ENCODE data around the gene VN1R5. TPM values are rescaled to one million over a fixed set of nuclear protein-coding genes. Genes with fewer than 3 reads are reported as not detected.

VN1R5 gene
- total RNA-seq, 4 donors from 2014 or later, result not detected

DNA sequence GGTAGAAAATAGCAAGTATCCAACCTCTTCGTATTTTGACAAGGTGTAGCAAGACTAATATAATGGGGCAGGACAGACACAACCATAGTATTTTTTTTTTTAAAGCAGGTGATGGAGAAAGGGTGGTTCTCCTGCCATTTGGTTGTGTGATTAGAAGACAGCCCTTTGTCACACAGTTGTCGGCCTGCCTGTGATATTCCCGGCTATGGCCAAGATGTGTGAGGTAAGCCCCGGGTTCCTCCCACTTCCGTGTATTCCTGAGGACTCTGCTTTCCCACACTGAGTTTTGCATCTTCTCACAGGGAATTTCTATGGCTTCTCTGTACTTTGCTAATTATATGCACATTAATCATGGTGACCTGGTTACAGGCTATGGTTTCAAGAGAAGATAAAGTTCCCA is 39.9 kb downstream of the VN1R5 start:
- no peaks in the 10 kb centered on the region for H3K4me1 ChIP-seq
- 59 to 66% methylated on average over 5 of the region's 5 CpGs for WGBS, 2 donors
- no peak overlapping the region for H3K4me3 ChIP-seq
- peaks cover 0 to 20% (median 0%) of the 10 kb centered on the region in 3 donors for H3K36me3 ChIP-seq
- H3K27me3 ChIP-seq, result no peaks in the 10 kb centered on the region
- no peak overlapping the region for H3K27ac ChIP-seq
- no peaks in the 10 kb centered on the region for H3K9me3 ChIP-seq
- intact Hi-C loops (cut with DNase I), result no loop called here
- no peak for DNase-seq
- TF ChIP-seq, protein P1, sequence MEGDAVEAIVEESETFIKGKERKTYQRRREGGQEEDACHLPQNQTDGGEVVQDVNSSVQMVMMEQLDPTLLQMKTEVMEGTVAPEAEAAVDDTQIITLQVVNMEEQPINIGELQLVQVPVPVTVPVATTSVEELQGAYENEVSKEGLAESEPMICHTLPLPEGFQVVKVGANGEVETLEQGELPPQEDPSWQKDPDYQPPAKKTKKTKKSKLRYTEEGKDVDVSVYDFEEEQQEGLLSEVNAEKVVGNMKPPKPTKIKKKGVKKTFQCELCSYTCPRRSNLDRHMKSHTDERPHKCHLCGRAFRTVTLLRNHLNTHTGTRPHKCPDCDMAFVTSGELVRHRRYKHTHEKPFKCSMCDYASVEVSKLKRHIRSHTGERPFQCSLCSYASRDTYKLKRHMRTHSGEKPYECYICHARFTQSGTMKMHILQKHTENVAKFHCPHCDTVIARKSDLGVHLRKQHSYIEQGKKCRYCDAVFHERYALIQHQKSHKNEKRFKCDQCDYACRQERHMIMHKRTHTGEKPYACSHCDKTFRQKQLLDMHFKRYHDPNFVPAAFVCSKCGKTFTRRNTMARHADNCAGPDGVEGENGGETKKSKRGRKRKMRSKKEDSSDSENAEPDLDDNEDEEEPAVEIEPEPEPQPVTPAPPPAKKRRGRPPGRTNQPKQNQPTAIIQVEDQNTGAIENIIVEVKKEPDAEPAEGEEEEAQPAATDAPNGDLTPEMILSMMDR (IDR thresholded peaks at IDR 0.05), result no peak
- TF ChIP-seq POLR2A (IDR thresholded peaks at IDR 0.05), result no peak

DNA sequence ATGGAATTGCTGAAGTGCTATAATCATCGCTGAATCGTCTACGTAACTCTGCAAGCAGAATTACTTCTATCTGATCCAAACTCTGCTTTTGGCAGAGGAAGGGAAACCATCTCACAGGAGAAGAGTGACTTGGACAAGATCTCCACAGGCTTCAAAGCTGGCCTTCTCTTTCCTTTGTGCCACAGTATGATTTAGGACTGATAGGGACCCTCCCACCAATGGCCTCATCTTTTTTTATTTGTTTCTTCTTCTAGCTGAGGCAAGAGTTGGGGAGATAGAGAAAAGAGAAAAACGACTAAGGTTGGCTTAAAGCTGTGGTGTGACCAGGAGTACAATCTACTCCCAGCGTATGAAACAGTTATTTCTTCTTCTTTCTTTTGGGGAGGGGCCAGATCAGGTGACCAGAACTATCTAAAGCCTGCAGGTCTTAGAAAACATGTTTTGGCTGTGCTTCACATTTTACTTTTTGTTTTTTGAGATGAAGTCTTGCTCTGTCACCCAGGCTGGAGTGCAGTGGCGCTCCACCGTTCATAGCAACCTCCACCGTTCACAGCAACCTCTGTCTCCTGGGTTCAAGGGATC is 40.8 kb downstream of the VN1R5 start:
- intact Hi-C loops (cut with DNase I), result no loop called here
- no peak for DNase-seq
- WGBS, 2 donors, result 84 to 93% methylated on average over 8 of the region's 8 CpGs

DNA sequence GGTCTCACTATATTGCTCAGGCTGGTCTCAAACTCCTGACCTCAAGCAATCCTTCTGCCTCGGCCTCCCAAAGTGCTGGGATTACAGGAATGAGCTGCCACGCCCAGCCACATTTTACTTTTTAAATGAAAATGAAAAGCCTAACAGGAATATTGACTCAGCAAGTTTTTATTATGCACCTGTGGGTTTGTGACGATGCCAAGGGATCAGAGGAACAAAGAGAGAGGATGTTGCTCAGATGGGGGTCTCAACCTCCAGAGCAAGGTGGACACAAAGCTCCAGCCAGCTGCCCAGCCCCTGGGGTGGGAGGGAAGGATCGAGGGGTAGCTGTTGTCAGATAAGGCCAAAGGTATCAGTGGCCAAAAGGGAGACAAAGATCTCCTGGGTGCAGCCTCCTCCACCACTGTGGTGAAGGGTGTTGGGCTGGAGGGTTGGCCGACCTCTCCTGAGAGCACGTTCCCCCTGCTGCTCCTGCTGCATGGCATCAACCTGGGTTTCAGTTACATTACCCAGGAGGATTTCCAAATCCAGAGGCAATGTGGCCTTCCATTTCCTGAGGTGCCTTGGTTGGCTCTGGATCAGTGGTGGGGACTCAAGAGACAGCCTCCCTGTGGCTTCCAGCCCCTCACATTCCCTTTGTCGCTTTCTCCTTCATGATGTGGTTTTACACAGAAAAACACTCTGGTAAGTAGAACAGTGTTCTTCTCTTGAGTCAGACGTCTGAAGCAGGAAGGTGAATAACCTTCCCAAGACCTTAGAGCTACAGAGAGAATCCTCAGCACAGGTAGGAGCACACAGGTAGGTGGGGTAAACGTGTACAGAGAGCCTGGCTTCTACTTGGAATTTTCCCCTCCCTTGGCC is 41.6 kb downstream of the VN1R5 start:
- DNase-seq, result no peak
- TF ChIP-seq, protein P1 (IDR thresholded peaks at IDR 0.05), result no peak
- TF ChIP-seq POLR2A (IDR thresholded peaks at IDR 0.05), result no peak
- intact Hi-C loops (cut with DNase I), result no loop called here
- H3K36me3 ChIP-seq, result peaks cover 0 to 38% (median 0%) of the 10 kb centered on the region in 3 donors
- 60 to 80% methylated on average over 6 to 9 of the region's 9 CpGs for WGBS, 2 donors
- H3K27ac ChIP-seq, result no peak overlapping the region
- H3K9me3 ChIP-seq, result no peaks in the 10 kb centered on the region
- H3K27me3 ChIP-seq, result no peaks in the 10 kb centered on the region
- no peaks in the 10 kb centered on the region for H3K4me1 ChIP-seq
- no peak overlapping the region for H3K4me3 ChIP-seq

More for the DNA sequence above, 40.8 kb downstream of the VN1R5 start:
- Histone ChIP-seq H3K36me3 (peaks cover 0 to 30% (median 0%) of the 10 kb centered on the region in 3 donors), H3K9me3 (no peaks in the 10 kb centered on the region), H3K27ac (no peak overlapping the region), H3K4me3 (no peak overlapping the region), H3K27me3 (no peaks in the 10 kb centered on the region), H3K4me1 (no peaks in the 10 kb centered on the region)
- no peak for TF ChIP-seq POLR2A (IDR thresholded peaks at IDR 0.05)
- TF ChIP-seq, protein P1 (IDR thresholded peaks at IDR 0.05), result no peak

DNA sequence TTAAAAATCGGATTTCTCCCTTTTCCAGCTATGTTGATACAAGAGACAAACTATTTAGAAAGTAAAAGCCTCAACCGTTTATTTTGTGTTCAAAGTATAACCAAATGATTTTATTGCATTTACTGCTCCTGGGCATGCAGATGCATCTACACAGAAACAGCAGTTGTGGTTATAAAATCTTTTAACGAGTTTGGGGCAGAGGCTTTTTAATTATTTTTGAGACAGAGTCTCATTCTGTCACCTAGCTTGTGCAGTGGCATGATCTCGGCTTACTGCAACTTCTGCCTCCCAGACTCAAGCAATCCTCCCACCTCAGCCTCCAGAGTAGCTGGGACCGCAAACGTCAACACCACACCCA is 42.2 kb downstream of the VN1R5 start:
- H3K36me3 ChIP-seq, result peaks cover 0 to 44% (median 0%) of the 10 kb centered on the region in 3 donors
- TF ChIP-seq, protein P1 (IDR thresholded peaks at IDR 0.05), result no peak
- TF ChIP-seq POLR2A (IDR thresholded peaks at IDR 0.05), result no peak
- 74 to 84% methylated on average over 6 of the region's 6 CpGs for WGBS, 2 donors
- DNase-seq, result no peak
- H3K4me1 ChIP-seq, result no peaks in the 10 kb centered on the region
- no peaks in the 10 kb centered on the region for H3K9me3 ChIP-seq
- intact Hi-C loops (cut with DNase I), result no loop called here
- H3K27ac ChIP-seq, result no peak overlapping the region
- no peaks in the 10 kb centered on the region for H3K27me3 ChIP-seq
- H3K4me3 ChIP-seq, result no peak overlapping the region

DNA sequence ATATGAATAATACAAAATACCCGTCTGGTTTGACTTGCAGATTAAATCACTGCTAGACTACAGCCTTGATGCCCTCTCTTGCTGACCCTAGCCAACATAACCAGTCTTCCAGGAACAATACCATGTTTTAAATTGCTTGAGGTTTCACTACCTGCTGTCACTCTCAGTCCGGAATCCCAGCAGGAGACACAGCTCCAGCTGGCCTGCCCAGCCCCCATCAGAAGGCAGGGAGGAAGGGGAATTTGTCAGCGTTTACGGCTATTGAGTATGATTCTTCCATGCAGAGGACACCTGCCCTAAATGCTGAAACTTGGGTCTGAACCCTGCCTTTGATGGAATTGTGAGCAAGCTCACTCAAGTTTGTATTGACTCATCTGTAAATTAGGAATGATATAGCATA is 42.8 kb downstream of the VN1R5 start:
- no peaks in the 10 kb centered on the region for H3K9me3 ChIP-seq
- H3K4me3 ChIP-seq, result no peak overlapping the region
- H3K27me3 ChIP-seq, result no peaks in the 10 kb centered on the region
- no peak for DNase-seq
- H3K4me1 ChIP-seq, result no peaks in the 10 kb centered on the region
- intact Hi-C loops (cut with DNase I), result no loop called here
- no peak overlapping the region for H3K27ac ChIP-seq
- peaks cover 0 to 50% (median 0%) of the 10 kb centered on the region in 3 donors for H3K36me3 ChIP-seq
- WGBS, 2 donors, result 79 to 80% methylated on average over 3 to 4 of the region's 4 CpGs
- TF ChIP-seq, protein P1 (IDR thresholded peaks at IDR 0.05), result no peak
- TF ChIP-seq POLR2A (IDR thresholded peaks at IDR 0.05), result no peak

Data from esophagus squamous epithelium (tissue), 5 donors.